H1 (cell line): ENCODE results near the gene ENTREP1.

Experiments
- BACH1 ChIP-seq: IDR thresholded peaks from 2 replicates; pipeline ENCODE4 v1.6.1; 2012; ENCODE audit warnings: low read length, improper control_type of control experiment
- EZH2 ChIP-seq: fragments of 200-600 bp; sonication (generic); IDR thresholded peaks from 2 replicates; pipeline ENCODE4 v1.7.1; 2012; ENCODE audit warnings: low read depth, mild to moderate bottlenecking, moderate library complexity, low read length, inconsistent platforms; ENCODE audit not compliant: severe bottlenecking
- JUND ChIP-seq: IDR thresholded peaks from 2 replicates; pipeline ENCODE4 v1.6.1; 2011; ENCODE audit warnings: mild to moderate bottlenecking, improper control_type of control experiment, low read length
- POLR2A ChIP-seq, 2 experiments: IDR thresholded peaks; 1 replicate in 1 of 2; 2 replicates in 1 of 2; pipeline ENCODE4 v1.6.1; 2011; ENCODE audit warnings: low read depth in 2 of 2, low read length in 2 of 2, mild to moderate bottlenecking in 2 of 2; ENCODE audit errors: control extremely low read depth in 1 of 2
- POLR2AphosphoS5 ChIP-seq: IDR thresholded peaks from 2 replicates; pipeline ENCODE4 v1.6.1; 2011; ENCODE audit warnings: low read depth, low read length
- RXRA ChIP-seq: IDR thresholded peaks from 2 replicates; pipeline ENCODE4 v1.6.1; 2011; ENCODE audit warnings: low read depth, mild to moderate bottlenecking, low read length, moderate library complexity; ENCODE audit not compliant: insufficient read depth
- SUZ12 ChIP-seq: fragments of 200-600 bp; sonication (generic); IDR thresholded peaks from 2 replicates; pipeline ENCODE4 v1.6.1; 2012; ENCODE audit warnings: mild to moderate bottlenecking, inconsistent platforms, low read length, moderate library complexity, mixed read lengths
- TEAD4 ChIP-seq: IDR thresholded peaks from 2 replicates; pipeline ENCODE4 v1.6.1; 2012; ENCODE audit warnings: low read depth, low read length, inconsistent platforms, mixed read lengths
- USF2 ChIP-seq: IDR thresholded peaks from 2 replicates; pipeline ENCODE4 v1.6.1; 2011; ENCODE audit warnings: low read length, improper control_type of control experiment
- TF ChIP-seq, protein P1 (sequence below), 3 experiments: IDR thresholded peaks; 1 replicate in 2 of 3; 2 replicates in 1 of 3; pipeline versions ENCODE4 v1.5.1 to v1.6.1; 2011; ENCODE audit warnings: low read length in 3 of 3, mild to moderate bottlenecking in 3 of 3, inconsistent platforms in 2 of 3, low read depth in 1 of 3, moderate library complexity in 1 of 3; ENCODE audit not compliant: insufficient read depth in 1 of 3; ENCODE audit errors: control extremely low read depth in 1 of 3

- TF ChIP-seq POLR2A (IDR thresholded peaks at IDR 0.05; ENCODE audit: control extremely low read depth in 1 of 2, low read depth in 2 of 2, low read length in 2 of 2) (no peak), JUND (no peak), RXRA (no peak), USF2 (no peak), BACH1 (no peak), EZH2 (no peak), TEAD4 (no peak), POLR2AphosphoS5 (no peak), SUZ12 (no peak)
- TF ChIP-seq, protein P1, sequence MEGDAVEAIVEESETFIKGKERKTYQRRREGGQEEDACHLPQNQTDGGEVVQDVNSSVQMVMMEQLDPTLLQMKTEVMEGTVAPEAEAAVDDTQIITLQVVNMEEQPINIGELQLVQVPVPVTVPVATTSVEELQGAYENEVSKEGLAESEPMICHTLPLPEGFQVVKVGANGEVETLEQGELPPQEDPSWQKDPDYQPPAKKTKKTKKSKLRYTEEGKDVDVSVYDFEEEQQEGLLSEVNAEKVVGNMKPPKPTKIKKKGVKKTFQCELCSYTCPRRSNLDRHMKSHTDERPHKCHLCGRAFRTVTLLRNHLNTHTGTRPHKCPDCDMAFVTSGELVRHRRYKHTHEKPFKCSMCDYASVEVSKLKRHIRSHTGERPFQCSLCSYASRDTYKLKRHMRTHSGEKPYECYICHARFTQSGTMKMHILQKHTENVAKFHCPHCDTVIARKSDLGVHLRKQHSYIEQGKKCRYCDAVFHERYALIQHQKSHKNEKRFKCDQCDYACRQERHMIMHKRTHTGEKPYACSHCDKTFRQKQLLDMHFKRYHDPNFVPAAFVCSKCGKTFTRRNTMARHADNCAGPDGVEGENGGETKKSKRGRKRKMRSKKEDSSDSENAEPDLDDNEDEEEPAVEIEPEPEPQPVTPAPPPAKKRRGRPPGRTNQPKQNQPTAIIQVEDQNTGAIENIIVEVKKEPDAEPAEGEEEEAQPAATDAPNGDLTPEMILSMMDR (IDR thresholded peaks at IDR 0.05; ENCODE audit: control extremely low read depth in 1 of 3, insufficient read depth in 1 of 3, low read depth in 1 of 3, low read length in 3 of 3) = no peak
Observed at GRCh38 chr9:69395718-69396117, 70.7 kb downstream of the ENTREP1 start.
